Mesendoderm (in vitro differentiated cells): ENCODE measurements around the gene SCRG1. TPM values are rescaled to one million over a fixed set of nuclear protein-coding genes. Genes with fewer than 3 reads are reported as not detected.

ENCODE experiments used
- small RNA-seq: library from polyadenylated mRNA; stranded (forward); fragments of <200 nt; extraction: miRNeasy Mini kit (QIAGEN cat#:217004); gene quantifications from one replicate; pipeline ENCODE3, GENCODE V24; 2013; ENCODE audit not compliant: insufficient read depth

SCRG1 gene

Small RNA genes within 50 kb of the gene (small RNA-seq; reads per million reads assigned to genes)
- not detected for gene RNU6-1096P
